Esophagus squamous epithelium (tissue), 4 donors: ENCODE data around the gene WNK2.

ENCODE experiments used
- POLR2A ChIP-seq, 4 donors: fragments of 450-650 bp; IDR thresholded peaks; one replicate each; pipeline ENCODE4 v1.6.1; 2017; ENCODE audit warnings: antibody characterized with exemption in 4 of 4, mild to moderate bottlenecking in 4 of 4, moderate library complexity in 3 of 4
- TF ChIP-seq, protein P1 (sequence below), 6 experiments: fragments of 450-650 bp in 4 of 6; fragments of 200-600 bp in 2 of 6; sonication (generic) in 2 of 6; IDR thresholded peaks; one replicate each; pipeline ENCODE4 v1.5.1; 2016 to 2019; ENCODE audit warnings: antibody characterized with exemption in 6 of 6, mild to moderate bottlenecking in 4 of 6, moderate library complexity in 4 of 6

DNA sequence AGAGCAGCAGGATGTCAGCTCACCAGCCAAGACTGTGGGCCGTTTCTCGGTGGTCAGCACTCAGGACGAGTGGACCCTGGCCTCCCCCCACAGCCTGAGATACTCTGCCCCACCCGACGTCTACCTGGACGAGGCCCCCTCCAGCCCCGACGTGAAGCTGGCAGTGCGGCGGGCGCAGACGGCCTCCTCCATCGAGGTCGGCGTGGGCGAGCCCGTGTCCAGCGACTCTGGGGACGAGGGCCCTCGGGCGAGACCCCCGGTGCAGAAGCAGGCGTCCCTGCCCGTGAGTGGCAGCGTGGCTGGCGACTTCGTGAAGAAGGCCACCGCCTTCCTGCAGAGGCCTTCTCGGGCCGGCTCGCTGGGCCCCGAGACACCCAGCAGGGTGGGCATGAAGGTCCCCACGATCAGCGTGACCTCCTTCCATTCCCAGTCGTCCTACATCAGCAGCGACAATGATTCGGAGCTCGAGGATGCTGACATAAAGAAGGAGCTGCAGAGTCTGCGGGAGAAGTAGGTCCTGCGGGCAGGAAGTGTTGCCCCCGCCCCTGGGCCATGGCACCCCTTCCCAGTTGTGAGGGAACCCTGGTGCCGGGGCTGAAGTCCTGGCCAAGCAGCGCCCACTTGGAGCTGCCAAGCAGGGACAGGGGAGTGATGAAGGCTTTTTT lies 108.9 kb downstream of the WNK2 start:
- TF ChIP-seq, protein P1, sequence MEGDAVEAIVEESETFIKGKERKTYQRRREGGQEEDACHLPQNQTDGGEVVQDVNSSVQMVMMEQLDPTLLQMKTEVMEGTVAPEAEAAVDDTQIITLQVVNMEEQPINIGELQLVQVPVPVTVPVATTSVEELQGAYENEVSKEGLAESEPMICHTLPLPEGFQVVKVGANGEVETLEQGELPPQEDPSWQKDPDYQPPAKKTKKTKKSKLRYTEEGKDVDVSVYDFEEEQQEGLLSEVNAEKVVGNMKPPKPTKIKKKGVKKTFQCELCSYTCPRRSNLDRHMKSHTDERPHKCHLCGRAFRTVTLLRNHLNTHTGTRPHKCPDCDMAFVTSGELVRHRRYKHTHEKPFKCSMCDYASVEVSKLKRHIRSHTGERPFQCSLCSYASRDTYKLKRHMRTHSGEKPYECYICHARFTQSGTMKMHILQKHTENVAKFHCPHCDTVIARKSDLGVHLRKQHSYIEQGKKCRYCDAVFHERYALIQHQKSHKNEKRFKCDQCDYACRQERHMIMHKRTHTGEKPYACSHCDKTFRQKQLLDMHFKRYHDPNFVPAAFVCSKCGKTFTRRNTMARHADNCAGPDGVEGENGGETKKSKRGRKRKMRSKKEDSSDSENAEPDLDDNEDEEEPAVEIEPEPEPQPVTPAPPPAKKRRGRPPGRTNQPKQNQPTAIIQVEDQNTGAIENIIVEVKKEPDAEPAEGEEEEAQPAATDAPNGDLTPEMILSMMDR (IDR thresholded peaks at IDR 0.05) = no peak
- TF ChIP-seq POLR2A (IDR thresholded peaks at IDR 0.05) = no peak
